H1 (cell line): ENCODE measurements around the gene FMO4. TPM values are rescaled to one million over a fixed set of nuclear protein-coding genes. Genes with fewer than 3 reads are reported as not detected.

Source experiments
- ATF2 ChIP-seq: IDR thresholded peaks from 2 replicates; pipeline ENCODE4 v1.6.1; 2012; ENCODE audit warnings: low read length, inconsistent platforms
- HDAC2 ChIP-seq, 2 experiments: fragments of 300-600 bp in 1 of 2; sonication (generic) in 1 of 2; IDR thresholded peaks; 2 replicates each; pipeline ENCODE4 v1.6.1; 2011 to 2012; ENCODE audit warnings: low read depth in 2 of 2, low read length in 2 of 2, mild to moderate bottlenecking in 2 of 2, moderate library complexity in 2 of 2, borderline replicate concordance in 1 of 2, inconsistent platforms in 1 of 2
- MAFK ChIP-seq: IDR thresholded peaks from 2 replicates; pipeline ENCODE4 v1.6.1; 2012; ENCODE audit warnings: low read depth, mild to moderate bottlenecking, improper control_type of control experiment, low read length
- SP1 ChIP-seq: IDR thresholded peaks from 2 replicates; pipeline ENCODE4 v1.6.1; 2011; ENCODE audit warnings: low read depth, low read length
- SRF ChIP-seq: IDR thresholded peaks from 2 replicates; pipeline ENCODE4 v1.6.1; 2011; ENCODE audit warnings: mild to moderate bottlenecking, low read depth, low read length, moderate library complexity
- TAF1 ChIP-seq: IDR thresholded peaks from 2 replicates; pipeline ENCODE4 v1.6.1; 2011; ENCODE audit warnings: mild to moderate bottlenecking, low read depth, low read length
- polyA plus RNA-seq, 7 experiments: library from polyadenylated mRNA; depleted of rRNA in 3 of 7; stranded (reverse) in 5 of 7; unstranded in 2 of 7; fragments of >200 nt in 5 of 7; fragments of 200-250 nt in 2 of 7; gene quantifications; 1 replicate in 5 of 7; 2 replicates in 1 of 7; 4 replicates in 1 of 7; pipeline versions ENCODE4 v1.2.1 to v1.2.3, GENCODE V29; 2011 to 2013; ENCODE audit warnings: missing spikeins in 2 of 7, mixed read lengths in 2 of 7
- total RNA-seq: library from RNA; stranded (reverse); fragmentation: NEBNext Ultra II Directional; extraction: Animal tissue kit (Norgen Biotek cat#: 25700); gene quantifications from 2 replicates; pipeline ENCODE4 v1.2.1, GENCODE V29; 2021

FMO4 gene
- total and polyA plus RNA-seq, 2 of the 8 experiments (the other 6 are each of a cell fraction or from before 2014, with no cell fraction given), result 1.5 to 2.3 TPM

GRCh38 chr1:171313835-171314320 lies at the start of gene FMO4 (continued):
- TF ChIP-seq SRF (no peak), SP1 (peak; percentile 36; the same call in 1 of the 2 replicates), TAF1 (peak; percentile 35; the same call in 1 of the 2 replicates), ATF2 (0 out of 2 replicates have a peak, but pooled peaks have one; percentile 76), HDAC2 (IDR thresholded peaks at IDR 0.05; ENCODE audit: borderline replicate concordance in 1 of 2, low read depth in 2 of 2, low read length in 2 of 2) (no peak), MAFK (0 out of 2 replicates have a peak, but pooled peaks have one; percentile 31)
- TF ChIP-seq, all 59 proteins: peak for 9
